Measurements from ENCODE around the gene SYP. TPM values are rescaled to one million over a fixed set of nuclear protein-coding genes. Genes with fewer than 3 reads are reported as not detected.

The SYP gene
- total and polyA plus RNA-seq, 2 donors (not counting 3 experiments of a cell fraction or from before 2014, with no cell fraction given): 0.21 to 0.77 TPM

DNA sequence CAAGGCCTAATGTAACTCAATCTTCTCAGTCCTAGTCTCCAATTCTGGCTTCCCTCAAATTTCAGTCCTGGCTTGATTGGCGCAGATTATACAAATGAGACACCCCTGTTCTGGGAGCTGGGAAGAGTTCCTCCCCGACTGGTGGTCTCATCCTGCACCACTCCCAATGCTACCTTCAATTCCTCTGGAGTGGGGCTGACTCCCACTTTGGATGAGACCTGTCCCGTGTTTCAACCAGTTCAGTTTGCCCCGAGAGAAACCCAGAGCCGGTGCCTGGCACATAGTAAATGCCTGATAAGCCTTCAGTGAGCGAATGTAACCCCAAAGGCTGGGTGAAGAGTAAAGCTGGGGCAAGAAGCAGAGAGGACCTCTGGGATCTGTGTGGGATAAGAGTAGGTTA is 4.0 kb upstream of the SYP start:
- Histone ChIP-seq H3K27me3 (ENCODE audit: control insufficient read depth in 2 of 2, insufficient read depth in 2 of 2, low read length in 2 of 2) (peaks cover 0 to 2% of the 10 kb centered on the region in 2 experiments), H3K79me2 (ENCODE audit: control insufficient read depth, insufficient read depth, low read length) (no peaks in the 10 kb centered on the region), H3K4me1 (ENCODE audit: control insufficient read depth, extremely low read depth, insufficient read depth, low read length) (peaks cover 3% of the 10 kb centered on the region), H3K9me1 (replicated peaks; ENCODE audit: control insufficient read depth, extremely low read depth, insufficient read depth, low read length) (no peaks in the 10 kb centered on the region), H3K4me2 (ENCODE audit: insufficient read depth, low read length) (no peak overlapping the region), H3K9me3 (replicated peaks; ENCODE audit: control insufficient read depth, insufficient read depth, low read length) (no peaks in the 10 kb centered on the region), H3K27ac (ENCODE audit: insufficient read depth, low read depth, low read length) (no peak overlapping the region), H4K20me1 (replicated peaks; ENCODE audit: control insufficient read depth, extremely low read depth, insufficient read depth, low read length) (no peaks in the 10 kb centered on the region), H3K9ac (replicated peaks; ENCODE audit: extremely low read depth, insufficient read depth, low read length) (no peak overlapping the region), H3K36me3 (ENCODE audit: control insufficient read depth in 2 of 2, extremely low read depth in 1 of 2, insufficient read depth in 2 of 2, low read length in 2 of 2) (no peaks in the 10 kb centered on the region), H2AFZ (ENCODE audit: low read depth, low read length) (no peak overlapping the region), H3K4me3 (replicated peaks in 1 of 3; ENCODE audit: insufficient read depth in 1 of 3, low read depth in 1 of 3, low read length in 3 of 3) (no peak overlapping the region)
- CTCF ChIA-PET: no interaction called here
- POLR2A ChIA-PET: no interaction called here
- intact Hi-C loops (cut with micrococcal nuclease): loop anchor here (5.0 kb wide), 1 partner anchor 718 kb away; the partner anchor contains the start of gene CLCN5
- TF ChIP-seq GATA2 (IDR thresholded peaks at IDR 0.05; ENCODE audit: insufficient read depth, insufficient read length, low read depth, low read length) (no peak), FOS (IDR thresholded peaks at IDR 0.05; ENCODE audit: borderline replicate concordance, insufficient read depth, low read length) (no peak), POLR2AphosphoS5 (IDR thresholded peaks at IDR 0.05; ENCODE audit: insufficient read depth, low read depth, low read length) (no peak), JUN (IDR thresholded peaks at IDR 0.05; ENCODE audit: borderline replicate concordance, insufficient read depth, insufficient read length, low read depth) (no peak), MYC (IDR thresholded peaks at IDR 0.05; ENCODE audit: low read depth, low read length) (no peak), MAX (IDR thresholded peaks at IDR 0.05; ENCODE audit: insufficient read depth, insufficient read length) (no peak)
- TF ChIP-seq, protein P1, sequence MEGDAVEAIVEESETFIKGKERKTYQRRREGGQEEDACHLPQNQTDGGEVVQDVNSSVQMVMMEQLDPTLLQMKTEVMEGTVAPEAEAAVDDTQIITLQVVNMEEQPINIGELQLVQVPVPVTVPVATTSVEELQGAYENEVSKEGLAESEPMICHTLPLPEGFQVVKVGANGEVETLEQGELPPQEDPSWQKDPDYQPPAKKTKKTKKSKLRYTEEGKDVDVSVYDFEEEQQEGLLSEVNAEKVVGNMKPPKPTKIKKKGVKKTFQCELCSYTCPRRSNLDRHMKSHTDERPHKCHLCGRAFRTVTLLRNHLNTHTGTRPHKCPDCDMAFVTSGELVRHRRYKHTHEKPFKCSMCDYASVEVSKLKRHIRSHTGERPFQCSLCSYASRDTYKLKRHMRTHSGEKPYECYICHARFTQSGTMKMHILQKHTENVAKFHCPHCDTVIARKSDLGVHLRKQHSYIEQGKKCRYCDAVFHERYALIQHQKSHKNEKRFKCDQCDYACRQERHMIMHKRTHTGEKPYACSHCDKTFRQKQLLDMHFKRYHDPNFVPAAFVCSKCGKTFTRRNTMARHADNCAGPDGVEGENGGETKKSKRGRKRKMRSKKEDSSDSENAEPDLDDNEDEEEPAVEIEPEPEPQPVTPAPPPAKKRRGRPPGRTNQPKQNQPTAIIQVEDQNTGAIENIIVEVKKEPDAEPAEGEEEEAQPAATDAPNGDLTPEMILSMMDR (IDR thresholded peaks at IDR 0.05; ENCODE audit: extremely low read depth in 1 of 2, insufficient read depth in 1 of 2, low read depth in 1 of 2, low read length in 2 of 2): no peak
- DNase-seq (ENCODE audit: low read depth, low spot score) (no peak), FAIRE-seq (no peak)
- dilution Hi-C loops (cut with MboI; ENCODE audit: extremely low pct_ligation_motif_present, low sequenced_read_pairs): no loop called here
- no TSS peak for BruUV-seq (replicated peaks)
